ENCODE measurements around the gene PDYN. TPM values are rescaled to one million over a fixed set of nuclear protein-coding genes. Genes with fewer than 3 reads are reported as not detected.
A peak's percentile ranks its signal among the peaks of the same experiment; 100 is the strongest.

PDYN gene
- total RNA-seq, 1 donor from 2014 or later, result not detected

DNA sequence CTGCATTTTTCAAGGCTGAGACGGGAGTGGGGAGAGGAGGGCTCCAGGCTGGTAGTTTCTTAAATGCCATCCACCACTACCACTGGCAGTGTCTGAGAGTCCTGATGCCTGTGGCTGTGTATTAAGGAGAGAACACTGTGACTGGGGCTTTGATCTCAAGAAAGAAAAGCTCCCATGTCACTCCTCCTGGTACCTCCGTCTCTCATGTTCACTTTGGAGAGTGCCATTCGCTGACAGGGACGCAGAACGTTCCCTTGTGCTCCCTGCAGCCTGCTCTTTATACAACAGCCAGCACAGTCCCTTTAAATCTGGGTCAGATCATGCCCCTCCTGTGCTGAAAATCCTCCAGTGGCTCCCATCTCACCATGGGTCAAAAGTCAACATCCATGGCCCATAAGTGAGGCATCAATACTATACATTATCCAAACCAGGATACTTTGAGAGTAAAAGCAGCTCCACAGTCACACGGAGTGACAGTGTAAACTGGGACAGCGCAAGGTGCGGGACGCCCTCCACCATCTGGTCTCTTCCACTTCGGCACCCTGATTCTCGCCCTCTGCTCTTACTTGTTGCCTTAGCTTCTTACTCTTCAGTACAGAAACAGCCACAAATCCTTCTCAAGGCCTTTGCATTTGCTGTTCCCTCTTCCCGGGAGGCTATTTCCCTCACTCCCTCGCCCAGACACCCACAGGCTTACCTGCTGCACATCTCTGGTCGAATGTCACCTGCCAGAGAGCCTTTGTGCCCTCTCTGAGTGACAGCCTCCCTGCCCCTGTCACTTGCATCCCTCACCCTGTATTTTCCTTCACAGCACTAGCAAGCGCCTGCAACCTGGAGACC is 20.0 kb downstream of the PDYN start:
- Histone ChIP-seq H3K9me3 (ENCODE audit: control insufficient read depth in 3 of 3, low read length in 3 of 3) (no peaks in the 10 kb centered on the region), H3K4me3 (ENCODE audit: low read length in 3 of 3) (no peak overlapping the region), H3K27me3 (ENCODE audit: control insufficient read depth in 3 of 3, insufficient read depth in 3 of 3, low read length in 3 of 3) (peaks cover 0 to 12% (median 12%) of the 10 kb centered on the region in 3 donors), H3K27ac (ENCODE audit: low read depth, low read length) (no peak overlapping the region), H3K9ac (ENCODE audit: low read depth in 1 of 3, low read length in 3 of 3) (no peak overlapping the region), H3K36me3 (ENCODE audit: control insufficient read depth in 3 of 3, insufficient read depth in 3 of 3, low read length in 3 of 3) (no peaks in the 10 kb centered on the region), H3K4me1 (ENCODE audit: control insufficient read depth in 3 of 3, insufficient read depth in 3 of 3, low read length in 3 of 3) (no peaks in the 10 kb centered on the region)

DNA sequence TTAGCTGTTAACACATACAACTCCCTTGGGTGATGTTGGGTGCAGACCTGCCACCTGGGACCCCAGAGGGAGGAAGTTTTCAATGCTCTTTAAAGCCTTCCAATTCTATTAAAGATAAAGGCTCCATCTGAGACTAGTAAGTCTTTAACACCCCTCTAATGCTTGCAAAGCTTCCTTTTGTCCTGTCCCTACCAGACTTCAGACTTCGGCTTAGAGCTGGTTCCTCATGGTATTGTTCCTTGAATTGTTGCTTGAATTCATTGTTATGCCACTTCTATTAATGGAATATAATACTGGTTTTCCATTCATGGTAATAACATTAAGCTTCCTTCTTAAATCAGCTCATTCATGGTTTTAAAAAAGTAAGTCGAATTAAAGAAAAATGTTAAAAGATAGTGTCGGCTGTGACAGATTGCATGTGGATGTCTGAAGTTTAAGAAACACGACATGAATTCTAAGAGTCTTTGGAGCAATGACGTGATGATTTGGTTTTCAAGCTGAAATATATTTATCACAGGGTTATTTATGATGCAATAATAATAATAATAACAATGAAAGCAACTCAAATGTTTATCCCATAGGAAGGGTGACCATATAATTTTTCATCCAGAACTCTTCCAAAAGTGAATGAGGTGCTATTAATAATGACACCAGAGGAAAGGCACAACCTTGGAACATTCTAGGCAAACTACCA is 21.8 kb downstream of the PDYN start:
- H3K36me3 ChIP-seq (ENCODE audit: control insufficient read depth in 3 of 3, insufficient read depth in 3 of 3, low read length in 3 of 3), result no peaks in the 10 kb centered on the region
- H3K9ac ChIP-seq (ENCODE audit: low read depth in 1 of 3, low read length in 3 of 3), result no peak overlapping the region
- H3K27me3 ChIP-seq (ENCODE audit: control insufficient read depth in 3 of 3, insufficient read depth in 3 of 3, low read length in 3 of 3), result peaks cover 0 to 11% (median 8%) of the 10 kb centered on the region in 3 donors
- H3K27ac ChIP-seq (ENCODE audit: low read depth, low read length), result no peak overlapping the region
- H3K9me3 ChIP-seq (ENCODE audit: control insufficient read depth in 3 of 3, low read length in 3 of 3), result no peaks in the 10 kb centered on the region
- no peaks in the 10 kb centered on the region for H3K4me1 ChIP-seq (ENCODE audit: control insufficient read depth in 3 of 3, insufficient read depth in 3 of 3, low read length in 3 of 3)
- no peak overlapping the region for H3K4me3 ChIP-seq (ENCODE audit: low read length in 3 of 3)

DNA sequence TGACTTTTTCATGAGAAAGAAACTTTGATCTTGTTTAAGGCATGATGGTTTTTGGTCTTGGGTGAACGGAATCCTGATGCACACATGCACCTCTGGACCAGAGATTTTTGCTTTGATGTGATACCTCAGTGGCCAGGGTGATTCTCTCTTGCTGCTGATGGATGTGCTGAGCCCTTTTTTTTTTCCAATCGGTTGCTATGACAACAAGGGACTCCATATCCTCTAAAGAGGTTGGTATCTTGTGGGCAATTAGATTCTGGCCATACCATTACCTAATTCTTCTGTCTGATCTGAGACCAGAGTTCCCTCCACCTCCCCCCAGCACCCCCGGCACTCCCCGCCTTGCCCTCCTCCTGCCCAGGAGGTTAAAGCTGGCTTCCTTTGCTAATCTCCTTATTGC is 24.9 kb downstream of the PDYN start:
- no peaks in the 10 kb centered on the region for H3K9me3 ChIP-seq (ENCODE audit: control insufficient read depth in 3 of 3, low read length in 3 of 3)
- no peak overlapping the region for H3K9ac ChIP-seq (ENCODE audit: low read depth in 1 of 3, low read length in 3 of 3)
- peaks cover 3 to 6% (median 5%) of the 10 kb centered on the region in 3 donors for H3K4me1 ChIP-seq (ENCODE audit: control insufficient read depth in 3 of 3, insufficient read depth in 3 of 3, low read length in 3 of 3)
- no peaks in the 10 kb centered on the region for H3K36me3 ChIP-seq (ENCODE audit: control insufficient read depth in 3 of 3, insufficient read depth in 3 of 3, low read length in 3 of 3)
- H3K4me3 ChIP-seq (ENCODE audit: low read length in 3 of 3), result no peak overlapping the region
- H3K27me3 ChIP-seq (ENCODE audit: control insufficient read depth in 3 of 3, insufficient read depth in 3 of 3, low read length in 3 of 3), result peaks cover 0 to 10% (median 10%) of the 10 kb centered on the region in 3 donors
- H3K27ac ChIP-seq (ENCODE audit: low read depth, low read length), result no peak overlapping the region

DNA sequence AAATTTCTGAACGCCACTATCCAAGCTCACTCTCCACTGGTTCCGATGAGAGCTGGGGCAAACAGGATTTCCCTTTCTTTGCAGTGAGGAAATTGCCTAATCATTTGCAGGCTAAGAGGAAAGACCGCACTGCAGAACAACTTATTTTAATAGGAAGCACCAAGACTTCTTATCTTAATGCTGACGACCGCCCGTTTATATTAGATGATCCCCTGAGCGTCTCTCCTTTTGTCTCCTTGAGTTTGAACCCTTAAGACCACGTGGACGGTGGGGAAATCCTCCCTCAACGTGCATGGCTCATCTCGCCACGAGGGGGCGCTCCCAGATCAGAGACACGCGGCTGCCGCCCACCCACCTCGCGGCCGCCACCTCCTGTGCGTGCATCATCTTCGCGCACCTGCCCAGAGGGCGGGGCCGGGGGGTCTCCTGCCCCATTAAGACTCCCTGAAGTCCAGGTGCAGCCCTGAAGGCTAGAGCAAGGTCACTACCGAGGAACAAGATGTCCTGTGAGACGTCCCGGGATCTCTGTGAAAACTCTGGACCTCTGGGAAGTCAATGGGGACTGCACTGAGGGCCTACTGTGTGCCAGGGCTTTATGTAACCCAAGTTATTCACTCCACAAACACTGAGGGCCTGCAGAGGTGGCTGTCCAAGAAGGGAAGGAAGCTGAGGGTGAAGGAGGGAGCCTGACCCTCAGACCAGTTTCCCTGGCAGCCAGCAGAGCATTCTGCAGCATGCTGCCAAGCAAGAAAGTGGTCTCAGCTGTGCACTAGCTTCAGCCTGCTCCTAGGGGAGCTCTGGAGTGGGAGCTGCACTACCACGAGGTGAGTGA is 28.1 kb downstream of the PDYN start:
- Histone ChIP-seq H3K36me3 (ENCODE audit: control insufficient read depth in 3 of 3, insufficient read depth in 3 of 3, low read length in 3 of 3) (no peaks in the 10 kb centered on the region), H3K9ac (ENCODE audit: low read depth in 1 of 3, low read length in 3 of 3) (peak overlapping the region in 1 of 3 donors; percentile 3), H3K27ac (ENCODE audit: low read depth, low read length) (no peak overlapping the region), H3K4me1 (ENCODE audit: control insufficient read depth in 3 of 3, insufficient read depth in 3 of 3, low read length in 3 of 3) (peaks cover 3 to 6% (median 5%) of the 10 kb centered on the region in 3 donors), H3K9me3 (ENCODE audit: control insufficient read depth in 3 of 3, low read length in 3 of 3) (no peaks in the 10 kb centered on the region), H3K4me3 (ENCODE audit: low read length in 3 of 3) (no peak overlapping the region), H3K27me3 (ENCODE audit: control insufficient read depth in 3 of 3, insufficient read depth in 3 of 3, low read length in 3 of 3) (peaks cover 3 to 20% (median 6%) of the 10 kb centered on the region in 3 donors)

DNA sequence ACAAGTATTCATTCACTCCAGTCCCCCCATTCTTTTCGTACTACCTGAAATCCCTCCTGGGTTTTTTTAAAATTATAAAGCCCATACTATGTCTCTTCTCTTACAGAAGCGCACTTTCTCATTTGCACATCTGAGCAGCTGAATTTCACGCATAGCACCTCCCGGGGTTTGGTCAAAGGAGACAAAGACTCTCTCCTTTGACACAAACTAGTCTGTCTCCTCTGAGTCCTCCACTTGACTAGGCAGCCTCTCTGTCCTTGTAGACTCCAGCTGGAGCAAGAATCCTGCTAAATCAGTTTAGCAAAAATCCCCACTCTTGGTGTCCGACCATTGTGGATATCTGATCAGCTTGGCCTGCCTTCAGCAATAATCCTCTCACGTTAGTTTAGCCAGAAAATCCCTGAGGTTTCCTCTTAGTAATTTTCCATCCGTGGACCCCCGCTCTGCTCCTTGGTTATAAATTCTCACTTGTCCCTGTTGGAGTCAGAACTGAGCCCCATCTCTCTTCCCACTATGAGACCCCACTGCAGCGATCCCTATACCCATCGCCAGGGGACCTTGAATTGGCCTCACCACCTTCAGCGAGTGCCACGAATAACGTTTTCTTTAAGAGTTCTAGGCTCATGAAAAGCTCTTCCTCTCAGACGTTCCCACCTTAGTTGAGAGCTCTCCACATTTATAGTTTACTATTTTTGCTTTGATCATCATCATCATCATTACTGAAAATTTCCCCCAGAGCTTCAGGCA is 29.0 kb downstream of the PDYN start:
- Histone ChIP-seq H3K27me3 (ENCODE audit: control insufficient read depth in 3 of 3, insufficient read depth in 3 of 3, low read length in 3 of 3) (peaks cover 3 to 20% (median 6%) of the 10 kb centered on the region in 3 donors), H3K36me3 (ENCODE audit: control insufficient read depth in 3 of 3, insufficient read depth in 3 of 3, low read length in 3 of 3) (no peaks in the 10 kb centered on the region), H3K4me1 (ENCODE audit: control insufficient read depth in 3 of 3, insufficient read depth in 3 of 3, low read length in 3 of 3) (peaks cover 3 to 6% (median 5%) of the 10 kb centered on the region in 3 donors), H3K9me3 (ENCODE audit: control insufficient read depth in 3 of 3, low read length in 3 of 3) (no peaks in the 10 kb centered on the region), H3K4me3 (ENCODE audit: low read length in 3 of 3) (no peak overlapping the region), H3K27ac (ENCODE audit: low read depth, low read length) (no peak overlapping the region), H3K9ac (ENCODE audit: low read depth in 1 of 3, low read length in 3 of 3) (no peak overlapping the region)

DNA sequence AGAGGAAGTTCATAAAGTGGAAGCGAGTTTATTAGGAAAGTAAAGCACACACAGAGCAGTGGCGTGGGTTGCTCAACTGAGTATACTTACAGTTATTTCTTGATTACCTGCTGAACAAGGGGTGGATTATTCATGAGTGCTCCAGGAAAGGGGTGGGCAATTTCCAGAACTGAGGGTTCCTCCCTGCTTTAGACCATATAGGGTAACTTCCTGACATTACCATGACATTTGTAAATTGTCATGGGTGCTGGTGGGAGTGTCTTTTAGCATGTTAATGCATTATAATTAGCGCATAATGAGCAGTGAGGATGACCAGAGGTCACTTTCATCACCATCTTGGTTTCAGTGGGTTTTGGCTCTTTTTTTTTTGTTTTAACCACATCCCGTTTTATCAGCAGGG is 29.8 kb downstream of the PDYN start:
- Histone ChIP-seq H3K4me1 (ENCODE audit: control insufficient read depth in 3 of 3, insufficient read depth in 3 of 3, low read length in 3 of 3) (peaks cover 3 to 6% (median 5%) of the 10 kb centered on the region in 3 donors), H3K36me3 (ENCODE audit: control insufficient read depth in 3 of 3, insufficient read depth in 3 of 3, low read length in 3 of 3) (no peaks in the 10 kb centered on the region), H3K27ac (ENCODE audit: low read depth, low read length) (no peak overlapping the region), H3K9ac (ENCODE audit: low read depth in 1 of 3, low read length in 3 of 3) (no peak overlapping the region), H3K9me3 (ENCODE audit: control insufficient read depth in 3 of 3, low read length in 3 of 3) (no peaks in the 10 kb centered on the region), H3K4me3 (ENCODE audit: low read length in 3 of 3) (no peak overlapping the region), H3K27me3 (ENCODE audit: control insufficient read depth in 3 of 3, insufficient read depth in 3 of 3, low read length in 3 of 3) (peaks cover 3 to 20% (median 6%) of the 10 kb centered on the region in 3 donors)

DNA sequence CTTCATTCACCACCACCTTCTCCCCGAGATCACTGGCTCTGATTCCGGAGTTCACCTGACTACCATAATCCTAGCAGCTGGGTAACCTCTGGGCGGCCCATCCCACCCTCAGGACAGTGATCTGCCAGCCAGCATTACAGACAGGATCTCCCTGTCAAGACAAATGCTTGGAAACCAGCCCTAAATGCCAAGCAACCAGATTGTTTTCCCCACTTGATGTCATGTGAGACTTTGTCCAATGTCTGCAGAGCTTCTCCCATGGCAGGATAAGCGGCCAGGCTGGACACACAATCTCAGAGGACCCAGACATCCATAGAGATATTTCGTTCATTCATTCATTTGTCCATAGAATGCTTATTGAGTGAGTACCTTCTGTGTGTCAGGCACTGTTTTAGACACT is 32.5 kb downstream of the PDYN start:
- Histone ChIP-seq H3K9ac (ENCODE audit: low read depth in 1 of 3, low read length in 3 of 3) (no peak overlapping the region), H3K27ac (ENCODE audit: low read depth, low read length) (no peak overlapping the region), H3K27me3 (ENCODE audit: control insufficient read depth in 3 of 3, insufficient read depth in 3 of 3, low read length in 3 of 3) (peaks cover 3 to 20% (median 4%) of the 10 kb centered on the region in 3 donors), H3K36me3 (ENCODE audit: control insufficient read depth in 3 of 3, insufficient read depth in 3 of 3, low read length in 3 of 3) (no peaks in the 10 kb centered on the region), H3K4me3 (ENCODE audit: low read length in 3 of 3) (no peak overlapping the region), H3K9me3 (ENCODE audit: control insufficient read depth in 3 of 3, low read length in 3 of 3) (no peaks in the 10 kb centered on the region), H3K4me1 (ENCODE audit: control insufficient read depth in 3 of 3, insufficient read depth in 3 of 3, low read length in 3 of 3) (peaks cover 3 to 6% (median 5%) of the 10 kb centered on the region in 3 donors)

DNA sequence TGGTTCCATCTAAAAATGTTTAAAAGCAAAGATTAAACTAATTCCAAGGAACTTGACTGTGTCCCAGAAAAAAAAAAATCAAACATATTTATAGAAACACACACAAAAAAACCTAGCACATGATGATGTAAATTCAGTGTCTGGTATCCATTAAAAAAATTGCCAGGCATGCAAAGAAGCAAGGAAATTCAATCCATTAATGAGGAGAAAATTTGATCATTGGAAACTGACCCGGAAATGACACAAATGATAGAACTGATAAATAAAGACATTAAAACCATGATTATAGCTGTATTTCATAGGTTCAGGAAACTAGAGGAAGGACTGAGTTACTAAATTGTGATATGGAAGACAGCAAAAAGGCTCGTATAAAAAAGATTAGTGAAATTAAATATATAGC is 34.7 kb downstream of the PDYN start:
- peaks cover 0 to 17% (median 3%) of the 10 kb centered on the region in 3 donors for H3K27me3 ChIP-seq (ENCODE audit: control insufficient read depth in 3 of 3, insufficient read depth in 3 of 3, low read length in 3 of 3)

DNA sequence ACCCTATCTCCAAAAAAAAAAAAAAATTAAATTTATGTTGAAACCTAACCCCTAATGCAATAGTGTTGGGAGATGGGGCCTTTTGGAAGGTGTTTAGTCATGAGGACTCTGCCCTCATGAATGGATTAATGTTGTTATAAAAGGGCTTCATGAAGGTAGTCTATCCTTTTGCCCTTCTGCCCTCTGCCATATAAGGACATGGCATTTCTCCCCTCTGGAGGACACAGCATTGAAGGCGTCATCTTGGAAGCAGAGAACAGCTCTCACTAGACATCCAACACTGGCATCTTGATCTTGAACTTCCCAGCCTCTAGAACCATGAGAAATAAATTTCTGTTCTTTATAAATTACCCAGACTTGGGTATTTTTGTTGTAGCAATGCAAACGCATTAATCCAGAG is 35.4 kb downstream of the PDYN start:
- no peaks in the 10 kb centered on the region for H3K36me3 ChIP-seq (ENCODE audit: control insufficient read depth in 3 of 3, insufficient read depth in 3 of 3, low read length in 3 of 3)
- no peak overlapping the region for H3K9ac ChIP-seq (ENCODE audit: low read depth in 1 of 3, low read length in 3 of 3)
- H3K4me1 ChIP-seq (ENCODE audit: control insufficient read depth in 3 of 3, insufficient read depth in 3 of 3, low read length in 3 of 3), result peaks cover 0 to 4% (median 0%) of the 10 kb centered on the region in 3 donors
- no peaks in the 10 kb centered on the region for H3K9me3 ChIP-seq (ENCODE audit: control insufficient read depth in 3 of 3, low read length in 3 of 3)
- H3K27me3 ChIP-seq (ENCODE audit: control insufficient read depth in 3 of 3, insufficient read depth in 3 of 3, low read length in 3 of 3), result peaks cover 0 to 13% (median 3%) of the 10 kb centered on the region in 3 donors
- no peak overlapping the region for H3K4me3 ChIP-seq (ENCODE audit: low read length in 3 of 3)
- no peak overlapping the region for H3K27ac ChIP-seq (ENCODE audit: low read depth, low read length)

More for the DNA sequence above, 34.7 kb downstream of the PDYN start:
- Histone ChIP-seq H3K4me1 (ENCODE audit: control insufficient read depth in 3 of 3, insufficient read depth in 3 of 3, low read length in 3 of 3) (no peaks in the 10 kb centered on the region), H3K4me3 (ENCODE audit: low read length in 3 of 3) (no peak overlapping the region), H3K9ac (ENCODE audit: low read depth in 1 of 3, low read length in 3 of 3) (no peak overlapping the region), H3K27ac (ENCODE audit: low read depth, low read length) (no peak overlapping the region), H3K36me3 (ENCODE audit: control insufficient read depth in 3 of 3, insufficient read depth in 3 of 3, low read length in 3 of 3) (no peaks in the 10 kb centered on the region), H3K9me3 (ENCODE audit: control insufficient read depth in 3 of 3, low read length in 3 of 3) (no peaks in the 10 kb centered on the region)

All from skeletal muscle tissue (tissue), 4 donors.